ENCODE results near the gene WAS. TPM values are rescaled to one million over a fixed set of nuclear protein-coding genes. Genes with fewer than 3 reads are reported as not detected.

WAS gene
- total RNA-seq, 2 donors from 2014 or later = 1.0 TPM; not detected in 1

DNA sequence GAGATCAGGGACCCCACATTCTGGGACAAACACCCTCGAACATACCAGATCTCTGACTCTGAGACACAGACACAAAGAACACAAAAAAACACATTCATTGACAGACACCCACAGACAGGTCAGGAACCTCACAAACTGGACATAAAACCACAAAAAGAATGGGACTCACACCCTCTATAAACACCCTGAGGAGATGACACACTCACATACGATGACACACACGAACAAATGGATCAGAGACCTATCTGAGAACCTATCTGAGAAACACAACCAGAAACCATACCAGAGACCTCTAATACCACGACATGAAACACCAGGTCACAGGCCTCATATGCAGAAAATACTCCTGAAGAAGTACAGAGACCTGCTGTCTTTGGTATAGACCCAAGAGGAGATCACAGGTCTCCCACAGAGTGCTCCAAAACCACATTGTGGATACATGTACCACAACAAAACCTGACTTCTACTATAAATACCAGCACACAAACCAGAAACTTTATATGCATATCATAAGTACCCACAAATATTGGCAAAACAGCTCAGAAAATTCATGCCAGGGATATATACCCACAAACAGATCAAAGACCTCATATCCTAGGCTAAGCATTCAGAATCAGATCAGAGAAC, 32.4 kb downstream of the WAS start:
- H3K9me3 ChIP-seq = no peaks in the 10 kb centered on the region
- H3K4me3 ChIP-seq = no peak overlapping the region
- WGBS, 2 donors = 70 to 100% methylated on average over 1 to 4 of the region's 4 CpGs
- intact Hi-C loops (cut with DNase I) = no loop called here
- no peaks in the 10 kb centered on the region for H3K36me3 ChIP-seq (replicated peaks in 1 of 2; ENCODE audit: insufficient read depth in 1 of 2, low read depth in 2 of 2)
- ATAC-seq (no peak), DNase-seq (no peak)
- no peaks in the 10 kb centered on the region for H3K27me3 ChIP-seq
- no peak overlapping the region for H3K27ac ChIP-seq
- H3K4me1 ChIP-seq = no peaks in the 10 kb centered on the region
- TF ChIP-seq POLR2A (IDR thresholded peaks at IDR 0.05) = no peak
- TF ChIP-seq, protein P1, sequence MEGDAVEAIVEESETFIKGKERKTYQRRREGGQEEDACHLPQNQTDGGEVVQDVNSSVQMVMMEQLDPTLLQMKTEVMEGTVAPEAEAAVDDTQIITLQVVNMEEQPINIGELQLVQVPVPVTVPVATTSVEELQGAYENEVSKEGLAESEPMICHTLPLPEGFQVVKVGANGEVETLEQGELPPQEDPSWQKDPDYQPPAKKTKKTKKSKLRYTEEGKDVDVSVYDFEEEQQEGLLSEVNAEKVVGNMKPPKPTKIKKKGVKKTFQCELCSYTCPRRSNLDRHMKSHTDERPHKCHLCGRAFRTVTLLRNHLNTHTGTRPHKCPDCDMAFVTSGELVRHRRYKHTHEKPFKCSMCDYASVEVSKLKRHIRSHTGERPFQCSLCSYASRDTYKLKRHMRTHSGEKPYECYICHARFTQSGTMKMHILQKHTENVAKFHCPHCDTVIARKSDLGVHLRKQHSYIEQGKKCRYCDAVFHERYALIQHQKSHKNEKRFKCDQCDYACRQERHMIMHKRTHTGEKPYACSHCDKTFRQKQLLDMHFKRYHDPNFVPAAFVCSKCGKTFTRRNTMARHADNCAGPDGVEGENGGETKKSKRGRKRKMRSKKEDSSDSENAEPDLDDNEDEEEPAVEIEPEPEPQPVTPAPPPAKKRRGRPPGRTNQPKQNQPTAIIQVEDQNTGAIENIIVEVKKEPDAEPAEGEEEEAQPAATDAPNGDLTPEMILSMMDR (IDR thresholded peaks at IDR 0.05) = no peak

GRCh38 chrX:48719958-48720357, 36.4 kb downstream of the WAS start:
- DNase-seq (no peak), ATAC-seq (no peak)
- no peak overlapping the region for H3K27ac ChIP-seq
- no peak overlapping the region for H3K4me3 ChIP-seq
- no peak for TF ChIP-seq POLR2A (IDR thresholded peaks at IDR 0.05)
- TF ChIP-seq, protein P1 (IDR thresholded peaks at IDR 0.05) = no peak
- no peaks in the 10 kb centered on the region for H3K4me1 ChIP-seq
- no peaks in the 10 kb centered on the region for H3K27me3 ChIP-seq
- H3K36me3 ChIP-seq (replicated peaks in 1 of 2; ENCODE audit: insufficient read depth in 1 of 2, low read depth in 2 of 2) = no peaks in the 10 kb centered on the region
- H3K9me3 ChIP-seq = no peaks in the 10 kb centered on the region
- WGBS, 2 donors = 33 to 60% methylated on average over 2 of the region's 2 CpGs
- intact Hi-C loops (cut with DNase I) = no loop called here

- Histone ChIP-seq H3K4me3 (no peak overlapping the region), H3K9me3 (no peaks in the 10 kb centered on the region), H3K27ac (no peak overlapping the region), H3K4me1 (no peaks in the 10 kb centered on the region), H3K27me3 (no peaks in the 10 kb centered on the region), H3K36me3 (replicated peaks in 1 of 2; ENCODE audit: insufficient read depth in 1 of 2, low read depth in 2 of 2) (no peaks in the 10 kb centered on the region)
- no peak for DNase-seq
- 66 to 81% methylated on average over 4 of the region's 4 CpGs for WGBS, 2 donors
- intact Hi-C loops (cut with DNase I) = no loop called here
- no peak for ATAC-seq
- TF ChIP-seq, protein P1 (IDR thresholded peaks at IDR 0.05) = no peak
- TF ChIP-seq POLR2A (IDR thresholded peaks at IDR 0.05) = no peak
These were observed 37.1 kb downstream of the WAS start for GRCh38 chrX:48720577-48721250.

- TF ChIP-seq POLR2A (IDR thresholded peaks at IDR 0.05) = no peak
- TF ChIP-seq, protein P1 (IDR thresholded peaks at IDR 0.05) = no peak
- no peak overlapping the region for H3K27ac ChIP-seq
These were observed 38.3 kb downstream of the WAS start for GRCh38 chrX:48721916-48722315.

DNA sequence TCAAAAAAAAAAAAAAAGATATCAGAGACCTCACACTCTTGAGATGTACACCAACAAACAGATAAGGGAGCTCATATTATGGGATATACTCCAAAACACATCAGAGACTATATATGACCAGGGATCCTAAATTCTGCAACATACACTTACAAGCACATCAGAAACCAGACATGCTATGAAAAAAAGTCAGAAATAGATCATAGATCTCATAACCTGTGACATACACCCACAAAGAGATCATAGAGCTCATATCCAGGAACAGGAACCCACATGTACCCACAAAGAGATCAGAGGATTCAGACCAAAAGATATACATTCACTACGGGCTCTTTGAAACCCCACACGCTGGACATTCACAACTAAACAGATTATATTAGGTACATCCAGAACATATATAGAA, 43.0 kb downstream of the WAS start:
- Histone ChIP-seq H3K36me3 (replicated peaks in 1 of 2; ENCODE audit: insufficient read depth in 1 of 2, low read depth in 2 of 2) (no peaks in the 10 kb centered on the region), H3K27ac (no peak overlapping the region), H3K4me1 (no peaks in the 10 kb centered on the region), H3K9me3 (no peaks in the 10 kb centered on the region), H3K4me3 (no peak overlapping the region), H3K27me3 (no peaks in the 10 kb centered on the region)
- 80% methylated on average over 1 to 2 of the region's 2 CpGs for WGBS, 2 donors
- ATAC-seq (no peak), DNase-seq (no peak)
- intact Hi-C loops (cut with DNase I) = no loop called here
- TF ChIP-seq, protein P1 (IDR thresholded peaks at IDR 0.05) = no peak
- TF ChIP-seq POLR2A (IDR thresholded peaks at IDR 0.05) = no peak

More at GRCh38 chrX:48721916-48722315, 38.3 kb downstream of the WAS start:
- Histone ChIP-seq H3K4me1 (no peaks in the 10 kb centered on the region), H3K27me3 (no peaks in the 10 kb centered on the region), H3K9me3 (no peaks in the 10 kb centered on the region), H3K36me3 (replicated peaks in 1 of 2; ENCODE audit: insufficient read depth in 1 of 2, low read depth in 2 of 2) (no peaks in the 10 kb centered on the region), H3K4me3 (no peak overlapping the region)
- DNase-seq (no peak), ATAC-seq (no peak)
- intact Hi-C loops (cut with DNase I) = no loop called here

Data from body of pancreas (tissue), 4 donors.